HFF-Myc (cell line): Measurements from ENCODE around the gene BTBD10.
A peak's percentile ranks its signal among the peaks of the same experiment; 100 is the strongest.

Experiments
- DNase-seq: peaks from one replicate; pipeline ENCODE4 v3.0.0-alpha.2; 2011; ENCODE audit warnings: low read depth; ENCODE audit errors: extremely low read depth
- H3K4me3 ChIP-seq: replicated peaks from 2 replicates; pipeline ENCODE4 v1.5.1; 2011; ENCODE audit warnings: low read depth, mild to moderate bottlenecking, control low read depth, low read length
- CTCF ChIP-seq: IDR thresholded peaks from 2 replicates; pipeline ENCODE4 v1.5.1; 2012; ENCODE audit warnings: mild to moderate bottlenecking, low read depth, low read length, control low read depth; ENCODE audit errors: missing control alignments

The BTBD10 gene

GRCh38 chr11:13355191-13355590, 107.8 kb downstream of the BTBD10 start:
- DNase-seq: no peak
- TF ChIP-seq CTCF: no peak
- no peak overlapping the region for H3K4me3 ChIP-seq

GRCh38 chr11:13354335-13354734, 108.7 kb downstream of the BTBD10 start:
- no peak overlapping the region for H3K4me3 ChIP-seq
- peak; percentile 30 for TF ChIP-seq CTCF
- no peak for DNase-seq

GRCh38 chr11:13352711-13353110, 110.3 kb downstream of the BTBD10 start:
- no peak for TF ChIP-seq CTCF
- DNase-seq: no peak
- no peak overlapping the region for H3K4me3 ChIP-seq

- TF ChIP-seq CTCF: no peak
- H3K4me3 ChIP-seq: no peak overlapping the region
- DNase-seq: no peak
Observed at GRCh38 chr11:13349581-13349980, 113.4 kb downstream of the BTBD10 start.

GRCh38 chr11:13349046-13349445, 114.0 kb downstream of the BTBD10 start:
- no peak for TF ChIP-seq CTCF
- no peak for DNase-seq
- no peak overlapping the region for H3K4me3 ChIP-seq

GRCh38 chr11:13348305-13348704, 114.7 kb downstream of the BTBD10 start:
- no peak for TF ChIP-seq CTCF
- H3K4me3 ChIP-seq: no peak overlapping the region
- DNase-seq: no peak

- no peak for TF ChIP-seq CTCF
- H3K4me3 ChIP-seq: no peak overlapping the region
- no peak for DNase-seq
Observed at GRCh38 chr11:13347901-13348300, 115.1 kb downstream of the BTBD10 start.
